ENCODE measurements around the gene MAD1L1.

GRCh38 chr7:2266911-2267310 lies 34.2 kb upstream of the MAD1L1 start:
- TF ChIP-seq CTCF (IDR thresholded peaks at IDR 0.05) (no peak), EP300 (IDR thresholded peaks at IDR 0.05) (no peak)
